ENCODE data around the gene SH3BP5L.

Gene SH3BP5L

GRCh38 chr1:248812736-248813425, 12.8 kb downstream of the SH3BP5L start:
- no peak for TF ChIP-seq CTCF (IDR thresholded peaks at IDR 0.05; ENCODE audit: low read depth, low read length)
- DNase-seq (ENCODE audit: extremely low read depth, low read depth) = no peak

GRCh38 chr1:248811514-248812490, 13.9 kb downstream of the SH3BP5L start:
- no peak for DNase-seq (ENCODE audit: extremely low read depth, low read depth)
- TF ChIP-seq CTCF (IDR thresholded peaks at IDR 0.05; ENCODE audit: low read depth, low read length) = no peak; the same call in 1 of the 2 replicates

- no peak for TF ChIP-seq CTCF (IDR thresholded peaks at IDR 0.05; ENCODE audit: low read depth, low read length)
- no peak for DNase-seq (ENCODE audit: extremely low read depth, low read depth)
Measured at GRCh38 chr1:248810727-248811513, 14.8 kb downstream of the SH3BP5L start.

GRCh38 chr1:248810000-248810726, 15.6 kb downstream of the SH3BP5L start:
- no peak for DNase-seq (ENCODE audit: extremely low read depth, low read depth)
- TF ChIP-seq CTCF (IDR thresholded peaks at IDR 0.05; ENCODE audit: low read depth, low read length) = no peak

GRCh38 chr1:248808876-248809275, 16.8 kb downstream of the SH3BP5L start:
- TF ChIP-seq CTCF (IDR thresholded peaks at IDR 0.05; ENCODE audit: low read depth, low read length) = no peak

GRCh38 chr1:248807067-248807737, 18.5 kb downstream of the SH3BP5L start:
- no peak for DNase-seq (ENCODE audit: extremely low read depth, low read depth)
- TF ChIP-seq CTCF (IDR thresholded peaks at IDR 0.05; ENCODE audit: low read depth, low read length) = peak; percentile 63

More at GRCh38 chr1:248808876-248809275, 16.8 kb downstream of the SH3BP5L start:
- DNase-seq (ENCODE audit: extremely low read depth, low read depth) = no peak

Measured in AG09319 (cell line).